MG63 (cell line): ENCODE measurements around the gene CLIC4. TPM values are rescaled to one million over a fixed set of nuclear protein-coding genes. Genes with fewer than 3 reads are reported as not detected.
"Not testable (repeated sequence)": the region's sequence is repeated elsewhere in the genome, so short reads cannot be mapped to it uniquely, and the experiment has no call there.

Experiments used
- DNase-seq: peaks from one replicate; pipeline ENCODE4 v3.0.0-alpha.2; 2020
- H3K27me3 ChIP-seq: fragments of 250-450 bp; sonication (Bioruptor Pico); 2 replicates; pipeline ENCODE4 v1.5.1; 2020; ENCODE audit warnings: mild to moderate bottlenecking, moderate library complexity
- H3K36me3 ChIP-seq: fragments of 250-450 bp; sonication (Bioruptor Pico); 2 replicates; pipeline ENCODE4 v1.5.1; 2020; ENCODE audit warnings: mild to moderate bottlenecking, moderate library complexity
- H3K4me3 ChIP-seq: fragments of 250-450 bp; sonication (Bioruptor Pico); 2 replicates; pipeline ENCODE4 v1.5.1; 2020; ENCODE audit warnings: mild to moderate bottlenecking, moderate library complexity
- H3K9me3 ChIP-seq: fragments of 250-450 bp; sonication (Bioruptor Pico); 2 replicates; pipeline ENCODE4 v1.5.1; 2020; ENCODE audit warnings: mild to moderate bottlenecking, moderate library complexity
- total RNA-seq: library from RNA; depleted of rRNA; stranded (reverse); fragments of >200 nt; shearing (Covaris generic); gene quantifications from 2 replicates; pipeline ENCODE4 v1.2.3, GENCODE V29; 2014; ENCODE audit warnings: low replicate concordance

The CLIC4 gene
- total RNA-seq, 1 experiment from 2014 or later = 348 TPM

DNA sequence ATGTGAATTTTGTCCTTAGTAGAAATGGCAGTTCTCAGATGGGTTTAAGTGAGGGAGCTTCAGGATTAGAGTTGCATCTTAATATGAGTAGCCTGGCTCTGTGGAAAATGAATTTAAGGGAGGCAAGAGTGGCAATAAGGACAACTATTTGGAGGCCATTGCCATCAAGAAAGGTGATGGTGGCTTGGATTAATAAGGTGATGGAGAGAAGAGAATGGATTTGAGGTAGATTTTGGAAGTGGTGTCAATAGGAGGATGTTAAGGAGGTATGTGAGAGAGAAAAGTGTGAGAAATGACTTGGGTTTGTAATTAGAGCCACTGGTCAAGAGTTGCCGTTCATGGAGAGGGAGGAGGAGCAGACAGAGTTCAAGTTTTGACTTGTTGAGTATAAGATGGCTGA lies 16.3 kb downstream of the CLIC4 start:
- peaks cover 48% of the 10 kb centered on the region for H3K36me3 ChIP-seq
- DNase-seq = no peak
- H3K27me3 ChIP-seq = no peaks in the 10 kb centered on the region
- no peaks in the 10 kb centered on the region for H3K9me3 ChIP-seq
- H3K4me3 ChIP-seq = no peak overlapping the region

DNA sequence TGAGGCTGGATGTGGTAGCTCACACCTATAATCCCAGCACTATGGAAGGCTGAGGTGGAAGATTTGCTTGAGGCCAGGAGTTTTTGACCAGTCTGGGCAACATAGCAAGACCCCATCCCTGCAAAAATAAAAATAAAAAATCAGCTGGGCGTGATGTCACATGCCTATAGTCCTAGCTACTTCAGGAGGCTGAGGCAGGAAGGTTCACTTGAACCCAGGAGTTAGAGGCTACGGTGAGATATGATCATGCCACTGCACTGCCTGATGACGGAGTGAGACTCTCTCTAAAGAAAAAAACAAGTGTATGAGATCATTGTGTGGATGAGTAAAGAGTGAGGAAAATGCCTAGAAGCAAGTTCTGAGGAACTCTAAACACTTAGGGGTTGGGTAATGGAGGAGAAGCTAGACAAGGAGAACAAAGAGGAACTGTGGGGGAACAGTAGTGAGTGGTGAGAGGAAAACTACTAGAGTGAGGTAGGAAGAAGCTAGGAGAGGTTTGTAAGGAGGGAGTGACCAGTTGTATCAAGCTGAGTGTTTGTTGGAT lies 17.0 kb downstream of the CLIC4 start:
- Histone ChIP-seq H3K27me3 (no peaks in the 10 kb centered on the region), H3K9me3 (no peaks in the 10 kb centered on the region), H3K36me3 (peaks cover 45% of the 10 kb centered on the region), H3K4me3 (no peak overlapping the region)
- no peak for DNase-seq

DNA sequence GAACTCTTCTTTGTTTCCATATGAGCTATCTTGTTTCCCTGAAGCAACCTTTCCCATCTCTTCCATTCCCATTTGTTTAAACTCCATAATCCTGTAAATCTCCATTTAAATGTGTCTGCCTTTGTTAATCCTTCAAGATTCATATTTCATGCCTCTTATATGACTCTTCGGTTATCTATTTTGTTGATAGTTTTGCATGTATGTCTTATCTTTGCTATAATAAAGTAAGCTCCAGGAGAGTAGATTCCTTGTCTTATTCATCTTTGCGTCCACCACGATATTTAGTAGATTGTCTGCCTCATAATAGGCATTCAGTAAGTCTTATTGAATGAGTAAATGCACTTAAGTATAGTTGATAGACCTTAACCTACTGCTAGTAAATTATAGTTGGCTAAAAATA lies 18.4 kb downstream of the CLIC4 start:
- H3K4me3 ChIP-seq = no peak overlapping the region
- peaks cover 42% of the 10 kb centered on the region for H3K36me3 ChIP-seq
- no peaks in the 10 kb centered on the region for H3K9me3 ChIP-seq
- no peak for DNase-seq
- no peaks in the 10 kb centered on the region for H3K27me3 ChIP-seq

DNA sequence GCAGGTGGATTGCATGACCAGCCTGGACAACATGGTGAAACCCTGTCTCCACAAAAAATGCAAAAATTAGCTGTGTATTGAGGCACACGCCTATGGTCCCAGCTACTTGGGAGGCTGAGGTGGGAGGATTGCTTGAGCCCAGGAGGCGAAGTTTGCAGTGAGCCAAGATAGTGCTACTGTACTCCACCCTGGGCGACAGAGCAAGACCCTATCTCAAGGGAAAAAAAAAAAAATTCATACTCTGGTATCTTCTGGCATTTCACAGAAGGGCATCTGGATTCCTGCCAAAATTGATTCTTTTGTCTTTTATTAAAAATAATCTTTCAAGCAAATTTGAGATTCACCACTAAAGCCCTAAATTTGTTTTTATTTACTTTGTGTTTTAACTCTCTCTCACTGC lies 19.2 kb downstream of the CLIC4 start:
- no peaks in the 10 kb centered on the region for H3K9me3 ChIP-seq
- peaks cover 40% of the 10 kb centered on the region for H3K36me3 ChIP-seq
- H3K27me3 ChIP-seq = no peaks in the 10 kb centered on the region
- DNase-seq = no peak
- no peak overlapping the region for H3K4me3 ChIP-seq

DNA sequence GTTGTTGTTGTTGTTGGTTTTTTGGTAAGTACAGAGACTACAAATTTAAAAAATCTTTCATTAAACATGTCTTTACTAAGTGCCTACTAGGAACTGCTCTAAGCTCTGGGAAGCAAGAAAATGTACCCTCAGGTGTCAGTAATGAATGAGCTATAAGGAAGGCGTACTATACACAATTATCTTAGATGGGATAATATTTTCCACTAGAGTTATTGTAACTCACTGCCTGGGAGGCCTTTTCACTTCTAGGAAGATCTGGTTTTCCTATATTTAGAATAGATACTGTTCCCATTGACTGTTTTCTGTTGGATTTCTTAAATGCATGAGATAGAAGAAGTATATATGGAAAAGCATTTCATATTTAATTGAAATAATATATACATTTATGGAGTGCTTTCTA lies 19.6 kb downstream of the CLIC4 start:
- Histone ChIP-seq H3K4me3 (no peak overlapping the region), H3K27me3 (no peaks in the 10 kb centered on the region), H3K9me3 (no peaks in the 10 kb centered on the region), H3K36me3 (peaks cover 36% of the 10 kb centered on the region)
- DNase-seq = no peak

DNA sequence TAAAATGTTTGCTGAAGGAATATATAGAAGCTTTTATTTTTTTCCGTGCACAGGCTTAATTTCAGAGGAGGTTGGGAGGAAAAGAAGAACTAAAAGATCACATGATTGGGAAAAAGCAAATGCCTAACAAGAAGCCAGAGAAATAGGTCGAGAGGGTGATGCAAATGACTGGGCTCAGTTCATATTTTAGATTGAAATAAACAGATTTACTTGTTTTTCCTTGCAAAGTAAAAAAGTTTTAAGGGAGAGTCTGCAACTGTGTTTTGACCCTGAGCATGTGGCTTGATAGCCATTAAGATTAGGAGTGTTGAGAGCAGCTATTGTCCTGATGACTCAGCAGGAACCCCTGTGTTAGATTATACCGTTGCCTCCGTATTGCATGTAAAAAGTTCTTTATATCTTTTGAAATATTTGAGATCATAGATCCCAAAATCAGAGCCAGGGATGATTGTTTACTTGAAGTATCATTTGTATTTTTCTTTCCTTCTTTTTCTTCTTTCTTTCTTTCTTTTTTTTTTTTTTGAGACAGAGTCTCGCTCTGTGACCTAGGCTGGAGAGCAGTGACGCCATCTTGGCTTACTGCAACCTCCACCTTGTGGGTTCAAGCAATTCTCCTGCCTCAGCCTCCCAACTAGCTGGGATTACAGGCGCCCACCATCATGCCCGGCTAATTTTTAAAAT lies 20.2 kb downstream of the CLIC4 start:
- peaks cover 32% of the 10 kb centered on the region for H3K36me3 ChIP-seq
- H3K9me3 ChIP-seq = no peaks in the 10 kb centered on the region
- H3K4me3 ChIP-seq = no peak overlapping the region
- DNase-seq = no peak
- H3K27me3 ChIP-seq = no peaks in the 10 kb centered on the region

DNA sequence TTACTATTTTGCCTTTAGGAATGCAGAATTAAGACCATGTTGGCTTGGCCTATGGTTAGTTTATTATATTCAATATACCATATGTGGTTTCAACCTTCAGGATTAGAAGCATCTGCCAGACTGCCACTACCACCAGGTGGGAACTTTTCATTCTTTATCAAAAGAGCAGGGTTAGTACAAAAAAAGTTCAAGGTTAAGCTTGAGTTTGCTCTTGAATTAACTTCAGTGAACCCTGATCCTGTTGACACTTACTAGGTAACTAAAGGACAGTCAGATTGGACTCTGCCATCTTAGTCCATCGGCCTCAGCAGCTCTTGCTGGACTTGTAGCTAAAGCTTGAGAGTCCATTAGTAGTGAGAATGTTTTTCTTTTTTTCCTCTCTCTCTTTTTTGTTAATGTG lies 22.1 kb downstream of the CLIC4 start:
- Histone ChIP-seq H3K27me3 (no peaks in the 10 kb centered on the region), H3K9me3 (no peaks in the 10 kb centered on the region), H3K36me3 (peaks cover 21% of the 10 kb centered on the region), H3K4me3 (no peak overlapping the region)
- DNase-seq = no peak

DNA sequence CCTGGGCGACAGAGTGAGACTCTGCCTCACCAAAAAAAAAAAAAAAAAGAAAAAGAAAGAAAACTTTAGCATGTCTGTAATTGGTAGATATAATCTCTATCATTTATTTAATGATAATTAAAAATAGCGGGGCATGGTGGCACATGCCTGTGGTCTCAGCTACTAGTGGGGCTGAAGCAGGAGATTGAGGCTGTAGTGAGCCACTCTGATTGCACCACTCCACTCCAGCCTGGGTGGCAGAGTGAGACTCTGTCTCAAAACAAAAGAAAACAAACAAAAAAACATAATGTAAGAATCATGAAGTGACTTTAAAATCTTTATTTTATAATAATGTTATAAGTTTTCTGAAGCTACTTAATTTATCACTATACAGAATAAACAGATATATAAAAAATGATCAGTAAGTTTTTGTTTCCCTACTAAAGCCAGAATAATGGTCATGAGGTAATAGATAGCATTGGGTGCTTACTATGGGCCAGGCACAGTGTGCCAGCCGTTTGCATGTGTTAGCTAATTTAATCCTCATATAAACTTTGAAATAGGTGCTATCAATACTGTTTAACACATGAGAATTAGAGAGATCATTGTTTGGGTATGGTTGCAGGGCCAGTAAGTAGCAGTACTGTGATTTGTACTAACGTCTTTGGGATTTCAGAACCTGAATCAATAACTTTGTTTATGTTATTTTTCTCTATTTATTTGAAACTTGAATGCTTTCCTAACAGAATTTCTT lies 23.8 kb downstream of the CLIC4 start:
- peaks cover 14% of the 10 kb centered on the region for H3K36me3 ChIP-seq
- H3K27me3 ChIP-seq = no peaks in the 10 kb centered on the region
- no peak for DNase-seq
- H3K9me3 ChIP-seq = no peaks in the 10 kb centered on the region
- H3K4me3 ChIP-seq = no peak overlapping the region

DNA sequence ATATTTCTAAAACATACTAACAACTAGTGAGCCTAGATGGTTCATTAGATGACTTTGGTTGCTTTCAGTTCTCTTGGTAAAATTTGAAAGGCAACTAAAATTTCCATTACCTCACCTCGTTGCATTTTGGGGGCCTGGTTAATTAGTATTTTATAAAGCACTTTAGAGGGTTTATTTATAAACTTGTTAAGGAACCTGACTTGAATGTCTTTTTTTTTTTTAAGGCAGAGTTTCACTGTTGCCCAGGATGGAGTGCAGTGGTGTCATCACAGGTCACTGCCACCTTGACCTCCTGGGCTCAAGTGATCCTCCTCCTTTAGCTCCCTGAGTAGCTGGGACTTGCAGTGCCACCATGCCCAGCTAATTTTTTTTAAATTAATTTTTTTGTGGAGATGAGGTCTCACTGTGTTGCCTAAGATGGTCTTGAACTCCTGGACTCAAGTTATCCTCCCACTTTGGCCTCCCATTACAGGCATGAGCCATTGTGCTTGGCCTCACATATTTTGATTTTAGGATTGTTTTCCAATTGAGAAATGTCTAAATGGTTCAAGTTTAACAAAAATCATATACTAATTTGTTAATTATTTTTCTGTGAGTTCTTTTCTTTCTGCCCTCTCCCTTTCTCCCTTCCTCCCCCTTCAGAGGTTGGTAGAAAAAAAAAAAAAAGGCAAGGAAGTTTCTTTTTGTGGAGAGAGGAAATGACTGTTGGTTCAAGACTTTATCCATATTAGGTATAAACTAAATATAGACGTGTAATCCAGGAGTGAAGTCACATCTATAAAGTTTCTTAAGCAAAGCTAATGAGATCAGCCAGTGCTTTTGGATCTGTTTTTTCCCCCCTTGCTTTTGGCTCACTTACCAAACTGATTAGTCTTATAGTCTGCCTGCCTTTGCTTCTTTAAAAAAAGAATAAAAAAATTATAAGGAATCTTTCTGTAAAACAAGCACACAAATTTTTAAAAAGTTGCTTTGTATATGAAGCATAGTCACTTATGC lies 24.7 kb downstream of the CLIC4 start:
- H3K27me3 ChIP-seq = no peaks in the 10 kb centered on the region
- H3K4me3 ChIP-seq = no peak overlapping the region
- no peaks in the 10 kb centered on the region for H3K9me3 ChIP-seq
- peaks cover 17% of the 10 kb centered on the region for H3K36me3 ChIP-seq
- DNase-seq = peak; percentile 26

DNA sequence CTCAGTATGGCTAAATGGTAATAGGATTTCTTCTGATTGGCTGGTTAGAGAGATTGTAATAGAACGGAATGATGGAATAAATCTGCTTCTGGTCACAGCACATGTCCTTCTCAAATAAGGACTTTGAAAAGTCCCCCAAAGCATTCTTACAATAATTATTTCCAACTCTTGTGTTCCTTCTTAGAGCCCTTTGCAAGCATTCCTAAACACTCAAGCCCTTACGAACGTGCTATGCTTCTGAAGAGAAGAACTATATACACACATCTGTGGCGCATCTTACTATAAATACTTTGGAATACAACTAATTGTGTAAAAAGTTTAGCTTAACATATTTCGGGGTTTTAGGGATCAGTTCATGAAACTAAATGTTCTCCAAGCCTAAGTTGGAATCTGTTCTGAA lies 25.6 kb downstream of the CLIC4 start:
- Histone ChIP-seq H3K9me3 (no peaks in the 10 kb centered on the region), H3K36me3 (peaks cover 15% of the 10 kb centered on the region), H3K4me3 (no peak overlapping the region), H3K27me3 (no peaks in the 10 kb centered on the region)
- DNase-seq = no peak

DNA sequence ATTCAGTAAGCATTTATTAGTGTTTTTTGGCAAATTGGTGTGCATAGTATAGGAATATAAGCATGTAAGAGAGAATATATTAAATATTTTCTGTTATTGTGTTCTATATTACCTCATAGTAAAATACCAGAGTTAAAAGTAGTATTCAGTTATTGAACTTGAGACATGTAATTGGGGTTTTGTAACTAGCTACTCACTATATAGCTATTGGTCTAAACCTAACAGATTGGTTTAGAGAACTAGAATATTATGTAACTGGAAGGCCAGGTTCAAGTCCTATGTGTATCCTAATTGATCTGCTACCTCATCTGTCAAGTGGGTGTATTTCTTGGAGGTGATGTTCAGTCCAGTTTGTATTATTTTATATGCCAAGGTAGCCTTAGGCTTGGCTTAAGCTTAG lies 26.3 kb downstream of the CLIC4 start:
- Histone ChIP-seq H3K4me3 (no peak overlapping the region), H3K27me3 (no peaks in the 10 kb centered on the region), H3K9me3 (no peaks in the 10 kb centered on the region), H3K36me3 (peaks cover 15% of the 10 kb centered on the region)
- DNase-seq = no peak

DNA sequence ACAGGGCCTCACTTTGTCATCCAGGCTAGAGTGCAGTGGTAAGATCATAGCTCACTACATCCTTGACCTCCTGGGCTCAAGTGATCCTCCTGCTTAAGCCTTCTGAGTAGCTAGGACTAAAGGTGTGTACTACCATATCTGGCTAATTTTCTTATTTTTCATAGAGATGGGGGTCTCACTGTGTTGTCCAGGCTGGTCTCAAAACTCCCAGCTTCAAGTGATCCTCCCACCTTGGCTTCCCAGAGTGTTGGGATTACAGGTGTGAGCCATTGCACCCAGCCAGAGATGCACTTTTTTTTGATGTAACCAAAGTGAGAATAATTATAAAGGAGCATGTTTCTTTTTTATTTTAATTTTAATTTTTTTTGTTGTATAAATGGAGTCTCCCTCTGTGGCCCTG lies 28.4 kb downstream of the CLIC4 start:
- Histone ChIP-seq H3K36me3 (peaks cover 11% of the 10 kb centered on the region; the same call in 1 of the 2 replicates), H3K4me3 (no peak overlapping the region), H3K9me3 (no peaks in the 10 kb centered on the region), H3K27me3 (no peaks in the 10 kb centered on the region)
- no peak for DNase-seq

DNA sequence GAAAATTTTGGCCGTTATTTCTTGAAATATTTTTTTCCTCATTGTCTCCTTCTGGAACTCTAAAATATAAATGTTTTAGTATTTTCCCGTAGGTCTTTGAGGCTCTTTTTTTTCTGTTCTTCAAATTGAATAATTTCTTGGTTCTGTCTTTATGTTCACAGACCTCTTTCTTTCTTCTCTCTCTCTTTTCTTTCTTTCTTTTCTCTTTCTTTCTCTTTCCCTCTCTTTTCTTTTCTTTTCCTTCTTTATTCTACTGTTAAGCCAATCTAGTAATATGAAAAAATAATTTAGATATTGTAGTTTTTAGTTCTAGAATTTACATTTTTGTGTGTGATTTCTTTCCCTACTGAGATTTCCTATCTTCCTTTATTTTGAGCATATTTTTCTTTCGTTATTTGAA lies 30.1 kb downstream of the CLIC4 start:
- Histone ChIP-seq H3K27me3 (no peaks in the 10 kb centered on the region), H3K9me3 (no peaks in the 10 kb centered on the region), H3K4me3 (no peak overlapping the region), H3K36me3 (peaks cover 22% of the 10 kb centered on the region)
- no peak for DNase-seq

DNA sequence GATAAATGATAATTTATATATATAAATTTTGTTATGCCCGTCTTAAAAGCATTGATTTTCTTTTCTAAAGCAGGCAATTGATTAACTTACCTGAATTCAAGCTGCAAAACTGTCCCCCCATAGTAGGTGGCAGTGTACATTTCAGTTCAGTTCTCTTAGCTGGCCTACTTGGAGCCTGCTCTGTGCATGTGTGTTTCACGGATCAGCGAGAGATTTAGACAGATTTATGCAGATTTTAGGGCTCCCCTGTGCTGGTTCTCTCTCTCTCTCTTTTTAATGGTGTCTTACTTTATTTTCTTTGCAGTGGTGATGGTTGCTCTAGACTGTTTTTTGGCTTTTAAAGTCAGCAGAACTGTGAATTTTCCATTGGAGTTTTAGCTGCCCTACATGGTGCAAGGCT lies 30.7 kb downstream of the CLIC4 start:
- no peak for DNase-seq
- H3K36me3 ChIP-seq = peaks cover 26% of the 10 kb centered on the region
- H3K27me3 ChIP-seq = no peaks in the 10 kb centered on the region
- H3K4me3 ChIP-seq = no peak overlapping the region
- no peaks in the 10 kb centered on the region for H3K9me3 ChIP-seq

DNA sequence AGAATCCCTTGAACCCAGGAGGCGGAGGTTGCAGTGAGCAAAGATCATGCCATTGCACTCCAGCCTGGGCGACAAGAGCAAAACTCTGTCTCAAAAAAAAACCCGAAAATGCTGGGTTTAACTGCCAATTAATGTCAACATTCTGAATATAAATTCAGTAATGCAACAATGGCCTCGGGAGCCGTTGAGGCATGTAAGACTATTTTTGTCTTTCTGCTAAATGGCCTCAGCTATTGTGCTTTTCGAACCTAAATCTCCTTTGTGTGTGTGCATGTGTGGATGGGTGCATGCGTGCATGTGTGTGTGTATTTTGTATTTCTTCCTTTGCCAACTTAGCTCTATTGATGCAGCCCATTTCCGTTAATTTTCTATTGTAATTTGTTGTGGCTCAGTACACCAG lies 31.6 kb downstream of the CLIC4 start:
- Histone ChIP-seq H3K36me3 (peaks cover 28% of the 10 kb centered on the region), H3K4me3 (no peak overlapping the region), H3K9me3 (no peaks in the 10 kb centered on the region), H3K27me3 (no peaks in the 10 kb centered on the region)
- DNase-seq = no peak

DNA sequence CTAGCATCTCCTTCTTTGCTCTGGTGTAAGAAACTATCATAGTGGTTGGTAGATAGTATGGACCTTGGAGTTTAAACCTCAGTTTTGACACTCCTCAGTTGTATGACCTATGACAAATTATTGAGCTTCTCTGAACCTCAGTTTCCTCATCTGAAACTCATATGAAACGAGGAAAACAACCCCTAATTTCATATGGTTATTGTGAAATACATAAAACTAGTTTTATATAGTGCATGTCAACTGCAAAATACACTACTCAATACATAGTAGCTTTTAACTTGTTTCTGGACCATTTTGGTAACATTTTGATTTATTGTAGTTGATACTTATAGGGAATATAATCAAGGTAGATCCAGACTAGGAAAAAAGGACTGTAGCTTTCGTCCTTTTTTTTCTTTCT lies 32.9 kb downstream of the CLIC4 start:
- Histone ChIP-seq H3K36me3 (peaks cover 25% of the 10 kb centered on the region), H3K27me3 (no peaks in the 10 kb centered on the region), H3K4me3 (no peak overlapping the region), H3K9me3 (no peaks in the 10 kb centered on the region)
- DNase-seq = no peak

DNA sequence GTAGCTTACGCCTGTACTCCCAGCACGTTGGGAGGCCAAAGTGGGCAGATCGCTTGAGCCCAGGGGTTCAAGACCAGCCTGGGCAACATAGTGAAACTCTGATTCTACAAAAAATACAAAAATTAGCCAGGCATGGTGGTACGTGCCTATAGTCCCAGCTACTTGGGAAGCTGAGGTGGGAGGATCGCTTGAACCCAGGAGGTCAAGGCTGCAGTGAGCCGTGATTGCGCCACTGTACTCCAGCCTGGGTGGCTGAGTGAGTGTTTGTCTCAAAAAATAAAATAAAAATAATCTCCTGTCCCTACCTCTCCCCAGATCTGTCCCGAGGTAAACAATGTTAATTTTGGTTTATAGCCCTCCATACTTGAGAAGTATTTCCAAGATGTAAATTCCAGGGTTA lies 34.0 kb downstream of the CLIC4 start:
- peaks cover 24% of the 10 kb centered on the region for H3K36me3 ChIP-seq
- DNase-seq, H3K9me3 ChIP-seq, H3K4me3 ChIP-seq, H3K27me3 ChIP-seq: not testable (repeated sequence)
